ENCODE data around the gene USP22.

The USP22 gene

GRCh38 chr17:21002309-21003006, 40.4 kb downstream of the USP22 start:
- Histone ChIP-seq H3K4me1 (peaks cover 0 to 40% (median 28%) of the 10 kb centered on the region in 4 donors), H3K27me3 (no peaks in the 10 kb centered on the region), H3K4me3 (no peak overlapping the region), H3K36me3 (peaks cover 59 to 77% (median 73%) of the 10 kb centered on the region in 3 donors), H3K27ac (no peak overlapping the region), H3K9me3 (no peaks in the 10 kb centered on the region)
- DNase-seq: no peak
- intact Hi-C loops (cut with DNase I; ENCODE audit: low total_unique reads): no loop called here
- TF ChIP-seq CTCF (IDR thresholded peaks at IDR 0.05): no peak

GRCh38 chr17:21001813-21002221, 41.0 kb downstream of the USP22 start:
- no peak for TF ChIP-seq CTCF (IDR thresholded peaks at IDR 0.05)
- peaks cover 0 to 42% (median 28%) of the 10 kb centered on the region in 4 donors for H3K4me1 ChIP-seq
- DNase-seq: no peak

GRCh38 chr17:21001111-21001812, 41.5 kb downstream of the USP22 start:
- TF ChIP-seq CTCF (IDR thresholded peaks at IDR 0.05): no peak
- H3K4me3 ChIP-seq: no peak overlapping the region
- H3K4me1 ChIP-seq: peaks cover 0 to 42% (median 28%) of the 10 kb centered on the region in 4 donors
- no peak for DNase-seq
- peaks cover 48 to 65% (median 61%) of the 10 kb centered on the region in 3 donors for H3K36me3 ChIP-seq
- H3K27me3 ChIP-seq: no peaks in the 10 kb centered on the region
- intact Hi-C loops (cut with DNase I; ENCODE audit: low total_unique reads): no loop called here
- peak overlapping the region in 1 of 2 donors; percentile 19 for H3K27ac ChIP-seq
- no peaks in the 10 kb centered on the region for H3K9me3 ChIP-seq

More at GRCh38 chr17:21001813-21002221, 41.0 kb downstream of the USP22 start:
- Histone ChIP-seq H3K27me3 (no peaks in the 10 kb centered on the region), H3K36me3 (peaks cover 52 to 71% (median 66%) of the 10 kb centered on the region in 3 donors), H3K9me3 (no peaks in the 10 kb centered on the region), H3K27ac (no peak overlapping the region), H3K4me3 (no peak overlapping the region)
- intact Hi-C loops (cut with DNase I; ENCODE audit: low total_unique reads): no loop called here

GRCh38 chr17:20999841-21000532, 42.8 kb downstream of the USP22 start:
- peaks cover 0 to 42% (median 28%) of the 10 kb centered on the region in 4 donors for H3K4me1 ChIP-seq
- no peak for TF ChIP-seq CTCF (IDR thresholded peaks at IDR 0.05)
- no peak overlapping the region for H3K4me3 ChIP-seq
- no peak for DNase-seq
- peak overlapping the region; percentile 38 to 53 for H3K27ac ChIP-seq
- H3K27me3 ChIP-seq: no peaks in the 10 kb centered on the region
- intact Hi-C loops (cut with DNase I; ENCODE audit: low total_unique reads): loop anchor here (10.0 kb wide), 2 partner anchors 55 to 195 kb away; no protein-coding TSS in a partner anchor
- peaks cover 37 to 52% (median 48%) of the 10 kb centered on the region in 3 donors for H3K36me3 ChIP-seq
- no peaks in the 10 kb centered on the region for H3K9me3 ChIP-seq

- H3K27ac ChIP-seq: peak overlapping the region; percentile 38 to 53
- peaks cover 0 to 42% (median 28%) of the 10 kb centered on the region in 4 donors for H3K4me1 ChIP-seq
- peak in 1 of 2 donors; percentile 77 for DNase-seq
- intact Hi-C loops (cut with DNase I; ENCODE audit: low total_unique reads): loop anchor here (10.0 kb wide), 2 partner anchors 54 to 194 kb away; no protein-coding TSS in a partner anchor
- no peaks in the 10 kb centered on the region for H3K9me3 ChIP-seq
- no peak for TF ChIP-seq CTCF (IDR thresholded peaks at IDR 0.05)
- H3K36me3 ChIP-seq: peaks cover 28 to 44% (median 39%) of the 10 kb centered on the region in 3 donors
- no peaks in the 10 kb centered on the region for H3K27me3 ChIP-seq
- no peak overlapping the region for H3K4me3 ChIP-seq
Observed at GRCh38 chr17:20999044-20999573, 43.7 kb downstream of the USP22 start.
